Endothelial cell of umbilical vein (primary cell): ENCODE results near the gene RAPGEF4. TPM values are rescaled to one million over a fixed set of nuclear protein-coding genes. Genes with fewer than 3 reads are reported as not detected.

Experiments used
- BruUV-seq: library from RNA; stranded (reverse); fragments of 400-500 nt; replicated peaks from 2 replicates; lab custom pipeline; 2021; lab: Mats Ljungman, UMichigan
- CTCF ChIA-PET: fragments of 300-600, 350-600 bp; sonication (Branson Sonifier 250); formaldehyde crosslinking; loops from one replicate; lab custom pipeline; 2021; ENCODE audit warnings: antibody characterized with exemption, inconsistent platforms; lab: Charles Lee
- POLR2A ChIA-PET: fragments of 300-600, 350-600 bp; sonication (Branson Sonifier 250); formaldehyde crosslinking; loops from one replicate; lab custom pipeline; 2021; ENCODE audit warnings: antibody characterized with exemption, inconsistent platforms; lab: Charles Lee
- DNase-seq: peaks from one replicate; pipeline ENCODE4 v3.0.0-alpha.2; 2011; ENCODE audit warnings: low read depth, low spot score
- FAIRE-seq: peaks from 2 replicates; lab custom pipeline; 2011; peaks lifted over from hg19 to GRCh38; lab: Jason Lieb, UNC
- H2AFZ ChIP-seq: 2 replicates; pipeline ENCODE4 v1.6.0; 2012; ENCODE audit warnings: low read depth, low read length, control low read depth, inconsistent platforms
- H3K27ac ChIP-seq: 2 replicates; pipeline ENCODE4 v1.5.1; 2011; ENCODE audit warnings: low read depth, mild to moderate bottlenecking, control low read depth, low read length, moderate library complexity; ENCODE audit not compliant: insufficient read depth
- H3K27me3 ChIP-seq, 2 experiments: 2 replicates each; pipeline versions ENCODE4 v1.6.0 to v1.6.1; 2011; ENCODE audit warnings: low read length in 2 of 2, mixed read lengths in 1 of 2; ENCODE audit not compliant: control insufficient read depth in 2 of 2, insufficient read depth in 2 of 2
- H3K36me3 ChIP-seq, 2 experiments: 2 replicates in 1 of 2; 3 replicates in 1 of 2; pipeline ENCODE4 v1.5.1; 2011; ENCODE audit warnings: low read length in 2 of 2, mild to moderate bottlenecking in 1 of 2, moderate library complexity in 1 of 2; ENCODE audit not compliant: control insufficient read depth in 2 of 2, insufficient read depth in 2 of 2; ENCODE audit errors: extremely low read depth in 1 of 2
- H3K4me1 ChIP-seq: 3 replicates; pipeline ENCODE4 v1.5.1; 2011; ENCODE audit warnings: mild to moderate bottlenecking, low read length; ENCODE audit not compliant: control insufficient read depth, insufficient read depth; ENCODE audit errors: extremely low read depth
- H3K4me2 ChIP-seq: 2 replicates; pipeline ENCODE4 v1.6.1; 2011; ENCODE audit warnings: low read length, control low read depth, mixed read lengths; ENCODE audit not compliant: insufficient read depth
- H3K4me3 ChIP-seq, 3 experiments: fragments of 200-600 bp in 1 of 3; sonication (generic), shearing (Covaris generic) in 1 of 3; replicated peaks in 1 of 3; 2 replicates each; pipeline ENCODE4 v1.5.1; 2011 to 2016; ENCODE audit warnings: control low read depth in 3 of 3, low read length in 3 of 3, mild to moderate bottlenecking in 2 of 3, inconsistent platforms in 1 of 3, low read depth in 1 of 3, moderate library complexity in 1 of 3; ENCODE audit not compliant: insufficient read depth in 1 of 3
- H3K79me2 ChIP-seq: 2 replicates; pipeline ENCODE4 v1.6.0; 2012; ENCODE audit warnings: low read length, inconsistent platforms; ENCODE audit not compliant: control insufficient read depth, insufficient read depth
- H3K9ac ChIP-seq: replicated peaks from 2 replicates; pipeline ENCODE3; 2011; ENCODE audit warnings: low read length, control low read depth; ENCODE audit not compliant: insufficient read depth; ENCODE audit errors: extremely low read depth
- H3K9me1 ChIP-seq: replicated peaks from 3 replicates; pipeline ENCODE4 v1.6.0; 2011; ENCODE audit warnings: mild to moderate bottlenecking, low read length; ENCODE audit not compliant: control insufficient read depth, insufficient read depth; ENCODE audit errors: extremely low read depth
- H3K9me3 ChIP-seq: replicated peaks from 2 replicates; pipeline ENCODE4 v1.5.1; 2012; ENCODE audit warnings: low read length, inconsistent platforms; ENCODE audit not compliant: control insufficient read depth, insufficient read depth
- H4K20me1 ChIP-seq: replicated peaks from 2 replicates; pipeline ENCODE3; 2011; ENCODE audit warnings: mild to moderate bottlenecking, low read length; ENCODE audit not compliant: control insufficient read depth, insufficient read depth; ENCODE audit errors: extremely low read depth
- EZH2 ChIP-seq: IDR thresholded peaks from 2 replicates; pipeline ENCODE4 v1.6.1; 2012; ENCODE audit warnings: borderline replicate concordance, low read depth, mild to moderate bottlenecking, moderate library complexity, low read length, inconsistent platforms; ENCODE audit not compliant: severe bottlenecking
- FOS ChIP-seq: IDR thresholded peaks from 2 replicates; pipeline ENCODE4 v1.6.1; 2011; ENCODE audit warnings: mild to moderate bottlenecking, low read length, moderate library complexity, borderline replicate concordance; ENCODE audit not compliant: insufficient read depth
- GATA2 ChIP-seq: IDR thresholded peaks from 2 replicates; pipeline ENCODE4 v1.7.0; 2011; ENCODE audit warnings: low read depth, mild to moderate bottlenecking, moderate library complexity, mixed read lengths, low read length; ENCODE audit not compliant: insufficient read length, insufficient read depth
- JUN ChIP-seq: IDR thresholded peaks from 2 replicates; pipeline ENCODE4 v1.6.1; 2011; ENCODE audit warnings: borderline replicate concordance, low read depth; ENCODE audit not compliant: insufficient read length, insufficient read depth
- MYC ChIP-seq: IDR thresholded peaks from one replicate; pipeline ENCODE4 v1.6.1; 2011; ENCODE audit warnings: mild to moderate bottlenecking, low read depth, low read length
- POLR2A ChIP-seq: IDR thresholded peaks from 2 replicates; pipeline ENCODE4 v1.6.1; 2012; ENCODE audit warnings: low read depth, mild to moderate bottlenecking, control low read depth, low read length
- POLR2AphosphoS5 ChIP-seq: IDR thresholded peaks from 2 replicates; pipeline ENCODE4 v1.6.1; 2012; ENCODE audit warnings: low read depth, mild to moderate bottlenecking, control low read depth, low read length, moderate library complexity; ENCODE audit not compliant: insufficient read depth
- dilution Hi-C: fragments of 300-500 bp; cut with MboI; formaldehyde crosslinking; loops from one replicate; pipeline ENCODE4 v1.15.0; 2019; ENCODE audit warnings: low sequenced_read_pairs; ENCODE audit not compliant: extremely low pct_ligation_motif_present
- intact Hi-C: fragments of 100-400 bp; cut with micrococcal nuclease; formaldehyde crosslinking; loops from one replicate; pipeline ENCODE4 v1.10.0; 2022
- polyA plus RNA-seq, 4 experiments: library from polyadenylated mRNA; depleted of rRNA in 3 of 4; stranded (reverse) in 3 of 4; unstranded in 1 of 4; fragments of >200 nt; gene quantifications; 2 replicates each; pipeline versions ENCODE4 v1.2.1 to v1.2.3, GENCODE V29; 2011 to 2012; ENCODE audit warnings: missing spikeins in 1 of 4
- total RNA-seq: library from RNA; stranded (reverse); gene quantifications from 2 replicates; pipeline ENCODE4 v1.2.3, GENCODE V29; 2021
- TF ChIP-seq, protein P1 (sequence below), 2 donors: IDR thresholded peaks; 1 replicate in 1 of 2; 2 replicates in 1 of 2; pipeline ENCODE4 v1.5.1; 2011; ENCODE audit warnings: low read length in 2 of 2, mild to moderate bottlenecking in 2 of 2, moderate library complexity in 2 of 2, control low read depth in 1 of 2, inconsistent platforms in 1 of 2, low read depth in 1 of 2; ENCODE audit not compliant: insufficient read depth in 1 of 2; ENCODE audit errors: extremely low read depth in 1 of 2
- TF ChIP-seq, protein P2 (sequence below): IDR thresholded peaks from 2 replicates; pipeline ENCODE4 v1.6.1; 2011; ENCODE audit not compliant: insufficient read depth, insufficient read length

Gene RAPGEF4
- total and polyA plus RNA-seq, 2 donors (not counting 3 experiments of a cell fraction or from before 2014, with no cell fraction given), result 7.2 to 9.2 TPM

DNA sequence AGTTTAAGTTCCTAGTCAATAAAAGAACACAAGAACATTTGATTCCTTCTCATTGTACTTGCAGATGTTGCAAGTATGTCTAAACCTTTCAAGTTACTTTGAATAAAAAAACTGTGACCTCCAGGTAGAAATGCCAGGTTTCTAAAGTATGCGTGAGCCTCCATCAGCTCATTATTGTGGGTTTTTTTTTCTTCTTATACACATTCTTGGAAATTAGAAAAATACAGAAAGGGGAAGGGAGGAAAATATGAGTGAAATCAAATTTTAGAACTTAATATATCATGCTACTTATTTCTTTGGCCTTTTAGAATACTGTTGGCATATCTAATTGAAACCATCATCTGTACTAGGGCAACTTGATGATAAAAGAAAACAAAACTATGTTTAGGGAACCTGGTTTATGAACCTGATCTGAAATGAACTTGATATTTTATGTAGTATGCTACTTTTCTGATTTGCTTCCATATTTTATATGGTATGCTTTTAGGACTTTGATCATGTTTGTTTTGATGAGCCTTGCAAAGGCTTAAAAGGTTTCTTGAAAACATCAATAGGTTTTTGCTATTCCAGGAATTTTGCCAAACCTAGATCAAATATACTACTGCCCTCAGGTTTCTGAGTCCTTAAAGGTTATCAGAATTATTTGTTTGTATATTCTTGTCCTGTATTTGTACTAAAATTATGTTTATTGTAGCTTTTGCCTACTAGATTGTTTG, 209.3 kb downstream of the RAPGEF4 start:
- POLR2A ChIA-PET, result no interaction called here
- CTCF ChIA-PET, result interaction anchor here (1.3 kb wide), 1 partner anchor 13 kb away, joined by 6 read pairs; no protein-coding TSS in a partner anchor
- Histone ChIP-seq H3K27ac (no peak overlapping the region), H3K9ac (no peak overlapping the region), H3K9me3 (no peaks in the 10 kb centered on the region), H3K4me1 (peaks cover 10% of the 10 kb centered on the region), H3K9me1 (no peaks in the 10 kb centered on the region), H3K79me2 (no peaks in the 10 kb centered on the region), H3K4me2 (no peak overlapping the region), H3K36me3 (no peaks in the 10 kb centered on the region), H2AFZ (no peak overlapping the region), H4K20me1 (no peaks in the 10 kb centered on the region), H3K4me3 (no peak overlapping the region), H3K27me3 (no peaks in the 10 kb centered on the region)
- TF ChIP-seq GATA2 (no peak), MYC (no peak), POLR2A (no peak), FOS (no peak), POLR2AphosphoS5 (no peak), EZH2 (no peak), JUN (no peak)
- TF ChIP-seq, protein P1, sequence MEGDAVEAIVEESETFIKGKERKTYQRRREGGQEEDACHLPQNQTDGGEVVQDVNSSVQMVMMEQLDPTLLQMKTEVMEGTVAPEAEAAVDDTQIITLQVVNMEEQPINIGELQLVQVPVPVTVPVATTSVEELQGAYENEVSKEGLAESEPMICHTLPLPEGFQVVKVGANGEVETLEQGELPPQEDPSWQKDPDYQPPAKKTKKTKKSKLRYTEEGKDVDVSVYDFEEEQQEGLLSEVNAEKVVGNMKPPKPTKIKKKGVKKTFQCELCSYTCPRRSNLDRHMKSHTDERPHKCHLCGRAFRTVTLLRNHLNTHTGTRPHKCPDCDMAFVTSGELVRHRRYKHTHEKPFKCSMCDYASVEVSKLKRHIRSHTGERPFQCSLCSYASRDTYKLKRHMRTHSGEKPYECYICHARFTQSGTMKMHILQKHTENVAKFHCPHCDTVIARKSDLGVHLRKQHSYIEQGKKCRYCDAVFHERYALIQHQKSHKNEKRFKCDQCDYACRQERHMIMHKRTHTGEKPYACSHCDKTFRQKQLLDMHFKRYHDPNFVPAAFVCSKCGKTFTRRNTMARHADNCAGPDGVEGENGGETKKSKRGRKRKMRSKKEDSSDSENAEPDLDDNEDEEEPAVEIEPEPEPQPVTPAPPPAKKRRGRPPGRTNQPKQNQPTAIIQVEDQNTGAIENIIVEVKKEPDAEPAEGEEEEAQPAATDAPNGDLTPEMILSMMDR (IDR thresholded peaks at IDR 0.05; ENCODE audit: extremely low read depth in 1 of 2, insufficient read depth in 1 of 2, low read depth in 1 of 2, low read length in 2 of 2), result no peak
- TF ChIP-seq, protein P2, sequence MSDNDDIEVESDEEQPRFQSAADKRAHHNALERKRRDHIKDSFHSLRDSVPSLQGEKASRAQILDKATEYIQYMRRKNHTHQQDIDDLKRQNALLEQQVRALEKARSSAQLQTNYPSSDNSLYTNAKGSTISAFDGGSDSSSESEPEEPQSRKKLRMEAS, result no peak
- intact Hi-C loops (no loop called here), dilution Hi-C loops (no loop called here)
- no TSS peak for BruUV-seq
- no peak for DNase-seq
- FAIRE-seq, result no peak
